ENCODE measurements around the gene SH3PXD2B.
A peak's percentile ranks its signal among the peaks of the same experiment; 100 is the strongest.
"Not testable (repeated sequence)": the region's sequence is repeated elsewhere in the genome, so short reads cannot be mapped to it uniquely, and the experiment has no call there.

SH3PXD2B gene

GRCh38 chr5:172418862-172419814, 35.2 kb downstream of the SH3PXD2B start:
- Mint-ChIP-seq H3K27me3 (peaks cover 8% of the 10 kb centered on the region), H3K9me3 (peaks cover 2% of the 10 kb centered on the region), H3K27ac (no peak overlapping the region), H3K4me1 (peaks cover 17% of the 10 kb centered on the region), H3K4me3 (no peak overlapping the region), H3K36me3 (no peaks in the 10 kb centered on the region)
- CTCF ChIA-PET = no interaction called here
- no peak for DNase-seq

- Mint-ChIP-seq H3K9me3 (peaks cover 2% of the 10 kb centered on the region), H3K4me1 (peaks cover 25% of the 10 kb centered on the region), H3K27ac (no peak overlapping the region), H3K4me3 (no peak overlapping the region), H3K27me3 (peaks cover 11% of the 10 kb centered on the region), H3K36me3 (no peaks in the 10 kb centered on the region)
- CTCF ChIA-PET = no interaction called here
- DNase-seq = no peak
Observed at GRCh38 chr5:172417983-172418630, 36.2 kb downstream of the SH3PXD2B start.

GRCh38 chr5:172417130-172417841, 37.0 kb downstream of the SH3PXD2B start:
- CTCF ChIA-PET = no interaction called here
- DNase-seq = no peak
- H3K36me3 Mint-ChIP-seq = no peaks in the 10 kb centered on the region
- H3K4me1 Mint-ChIP-seq = peaks cover 33% of the 10 kb centered on the region
- peaks cover 11% of the 10 kb centered on the region for H3K27me3 Mint-ChIP-seq
- no peak overlapping the region for H3K4me3 Mint-ChIP-seq
- no peak overlapping the region for H3K27ac Mint-ChIP-seq
- H3K9me3 Mint-ChIP-seq = peaks cover 2% of the 10 kb centered on the region

GRCh38 chr5:172415362-172416275, 38.7 kb downstream of the SH3PXD2B start:
- Mint-ChIP-seq H3K9me3 (peaks cover 1% of the 10 kb centered on the region), H3K27ac (no peak overlapping the region), H3K4me3 (no peak overlapping the region), H3K36me3 (no peaks in the 10 kb centered on the region), H3K4me1 (peaks cover 35% of the 10 kb centered on the region), H3K27me3 (peaks cover 11% of the 10 kb centered on the region)
- no peak for DNase-seq
- CTCF ChIA-PET = interaction anchor here (0.7 kb wide), 1 partner anchor 46 kb away, joined by 3 read pairs; no protein-coding TSS in a partner anchor

- CTCF ChIA-PET = no interaction called here
- H3K4me1 Mint-ChIP-seq = peaks cover 30% of the 10 kb centered on the region
Observed at GRCh38 chr5:172414531-172415361, 39.6 kb downstream of the SH3PXD2B start.

GRCh38 chr5:172413601-172414171, 40.6 kb downstream of the SH3PXD2B start:
- DNase-seq = no peak
- Mint-ChIP-seq H3K36me3 (no peaks in the 10 kb centered on the region), H3K27ac (no peak overlapping the region), H3K27me3 (peaks cover 11% of the 10 kb centered on the region), H3K9me3 (no peaks in the 10 kb centered on the region), H3K4me1 (peaks cover 28% of the 10 kb centered on the region), H3K4me3 (no peak overlapping the region)
- CTCF ChIA-PET = interaction anchor here (1.1 kb wide), 1 partner anchor 47 kb away, joined by 4 read pairs; no protein-coding TSS in a partner anchor

More at GRCh38 chr5:172414531-172415361, 39.6 kb downstream of the SH3PXD2B start:
- Mint-ChIP-seq H3K27ac (no peak overlapping the region), H3K36me3 (no peaks in the 10 kb centered on the region), H3K9me3 (no peaks in the 10 kb centered on the region), H3K4me3 (no peak overlapping the region), H3K27me3 (peaks cover 11% of the 10 kb centered on the region)
- no peak for DNase-seq

GRCh38 chr5:172412724-172413286, 41.5 kb downstream of the SH3PXD2B start:
- Mint-ChIP-seq H3K36me3 (no peaks in the 10 kb centered on the region), H3K4me1 (peaks cover 28% of the 10 kb centered on the region), H3K27me3 (peaks cover 16% of the 10 kb centered on the region), H3K27ac (peak overlapping the region; percentile 16), H3K4me3 (peak overlapping the region; percentile 0), H3K9me3 (no peaks in the 10 kb centered on the region)
- peak; percentile 33 for DNase-seq
- CTCF ChIA-PET = interaction anchor here (1.1 kb wide), 1 partner anchor 48 kb away, joined by 4 read pairs; no protein-coding TSS in a partner anchor

GRCh38 chr5:172411484-172412072, 42.7 kb downstream of the SH3PXD2B start:
- Mint-ChIP-seq H3K36me3 (no peaks in the 10 kb centered on the region), H3K4me1 (peaks cover 28% of the 10 kb centered on the region), H3K27ac (no peak overlapping the region), H3K27me3 (peaks cover 26% of the 10 kb centered on the region), H3K4me3 (no peak overlapping the region), H3K9me3 (no peaks in the 10 kb centered on the region)
- peak; percentile 46 for DNase-seq
- CTCF ChIA-PET = interaction anchor here (0.6 to 1.0 kb wide), 2 partner anchors 40 to 923 kb away, joined by 3 read pairs; no protein-coding TSS in a partner anchor

- H3K4me3 Mint-ChIP-seq = no peak overlapping the region
- CTCF ChIA-PET = interaction anchor here (0.6 to 0.8 kb wide), 2 partner anchors 40 to 924 kb away, joined by 3 read pairs; no protein-coding TSS in a partner anchor
- no peaks in the 10 kb centered on the region for H3K9me3 Mint-ChIP-seq
- no peak overlapping the region for H3K27ac Mint-ChIP-seq
- no peaks in the 10 kb centered on the region for H3K36me3 Mint-ChIP-seq
- no peak for DNase-seq
- H3K27me3 Mint-ChIP-seq = peaks cover 28% of the 10 kb centered on the region
- H3K4me1 Mint-ChIP-seq = peaks cover 28% of the 10 kb centered on the region
Observed at GRCh38 chr5:172410662-172411483, 43.5 kb downstream of the SH3PXD2B start.

GRCh38 chr5:172410160-172410559, 44.2 kb downstream of the SH3PXD2B start:
- CTCF ChIA-PET = interaction anchor here (1.6 kb wide), 1 partner anchor 41 kb away, joined by 5 read pairs; no protein-coding TSS in a partner anchor
- DNase-seq = no peak
- Mint-ChIP-seq H3K9me3 (no peaks in the 10 kb centered on the region), H3K36me3 (no peaks in the 10 kb centered on the region), H3K27me3 (peaks cover 29% of the 10 kb centered on the region), H3K27ac (no peak overlapping the region), H3K4me1 (peaks cover 28% of the 10 kb centered on the region), H3K4me3 (no peak overlapping the region)

GRCh38 chr5:172409477-172409876, 44.8 kb downstream of the SH3PXD2B start:
- CTCF ChIA-PET = interaction anchor here (1.6 kb wide), 1 partner anchor 42 kb away, joined by 5 read pairs; no protein-coding TSS in a partner anchor
- H3K9me3 Mint-ChIP-seq, H3K27ac Mint-ChIP-seq, DNase-seq, H3K36me3 Mint-ChIP-seq, H3K4me3 Mint-ChIP-seq: not testable (repeated sequence)
- H3K4me1 Mint-ChIP-seq = peaks cover 28% of the 10 kb centered on the region
- peaks cover 30% of the 10 kb centered on the region for H3K27me3 Mint-ChIP-seq

Measured in activated naive CD4-positive, alpha-beta T cell treated with anti-CD3 and anti-CD28 coated beads, Interleukin-2, amount 10 ng/mL, durations not matched to agents 7 days and 5 days (primary cell).